ENCODE measurements around the gene DENND1A.
"Not testable (repeated sequence)": the region's sequence is repeated elsewhere in the genome, so short reads cannot be mapped to it uniquely, and the experiment has no call there.

Gene DENND1A

DNA sequence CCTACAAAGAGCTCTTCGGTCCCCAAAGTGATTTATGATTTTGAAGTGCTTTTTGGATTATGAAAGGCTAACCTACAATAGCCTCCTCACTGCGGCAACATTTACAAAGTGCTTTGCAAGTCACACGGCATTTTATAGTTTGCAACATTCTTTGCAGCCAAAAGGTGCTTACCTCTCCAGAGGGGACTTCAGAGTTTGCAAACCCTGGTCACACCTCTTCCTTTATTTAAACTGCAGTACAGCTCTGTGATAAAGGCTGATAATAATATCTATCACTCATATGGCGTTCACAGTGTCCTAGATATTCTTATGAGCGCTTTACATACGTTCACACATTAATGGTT lies 594.0 kb downstream of the DENND1A start:
- in situ Hi-C loops (cut with MboI; ENCODE audit: low sequenced_read_pairs) = no loop called here

DNA sequence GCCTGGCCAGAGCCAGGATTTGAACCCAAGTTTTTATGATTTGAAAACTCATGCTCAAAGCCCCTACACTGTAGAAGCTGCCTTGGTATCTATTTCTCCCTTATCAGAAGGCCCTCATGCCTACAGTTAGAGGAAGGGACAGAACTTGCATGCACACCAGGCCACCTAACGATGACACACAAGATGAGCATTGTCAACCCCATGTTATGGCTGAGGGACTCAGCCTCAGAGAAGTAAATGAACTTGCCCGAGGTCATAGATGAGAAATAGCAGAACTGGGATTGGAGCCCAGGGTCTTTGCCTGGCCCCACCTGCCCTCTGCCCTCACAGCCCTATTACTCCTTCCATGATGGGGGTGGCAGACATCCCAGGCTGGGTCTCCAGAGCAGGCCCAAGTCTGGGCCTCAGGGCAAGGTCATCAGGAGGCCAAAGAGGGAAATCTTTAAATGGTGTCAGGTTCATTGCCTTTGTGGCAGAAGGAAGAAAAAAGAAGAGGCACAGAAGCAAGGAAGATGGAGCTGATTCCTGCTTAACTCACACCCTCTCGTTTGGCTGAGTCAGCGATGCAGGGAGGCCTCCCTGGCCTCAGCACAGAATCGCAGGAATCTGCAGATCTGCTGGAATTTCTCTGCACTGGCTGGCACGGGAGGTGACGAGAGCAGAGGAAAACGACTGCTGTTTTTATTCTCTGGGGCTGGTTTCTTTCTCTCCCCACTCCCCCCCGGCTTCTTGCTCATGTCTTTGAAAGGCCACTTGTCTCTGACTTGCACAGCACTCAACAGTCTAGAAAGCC lies 594.5 kb downstream of the DENND1A start:
- in situ Hi-C loops (cut with MboI; ENCODE audit: low sequenced_read_pairs) = no loop called here

DNA sequence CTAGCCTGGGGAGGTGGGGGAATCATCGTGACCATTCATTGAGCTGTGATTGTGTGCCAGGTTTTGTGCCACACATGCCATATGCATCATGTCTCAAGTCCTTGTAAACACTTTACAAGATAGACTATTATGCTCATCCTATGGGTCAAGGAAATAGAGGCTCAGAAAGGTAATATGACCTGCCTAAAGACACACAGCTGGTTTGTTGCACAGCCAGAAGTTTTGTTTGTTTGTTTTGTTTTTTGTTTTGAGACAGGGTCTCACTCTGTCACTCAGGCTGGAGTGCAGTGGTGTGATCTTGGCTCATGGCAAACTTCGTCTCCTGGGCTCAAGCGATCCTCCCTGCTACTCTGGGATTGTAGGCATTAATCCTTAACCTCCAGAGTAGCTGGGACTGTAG lies 595.3 kb downstream of the DENND1A start:
- in situ Hi-C loops (cut with MboI; ENCODE audit: low sequenced_read_pairs) = no loop called here

- in situ Hi-C loops (cut with MboI; ENCODE audit: low sequenced_read_pairs) = not testable (repeated sequence)
These were observed 596.8 kb downstream of the DENND1A start for GRCh38 chr9:123333058-123333669.

DNA sequence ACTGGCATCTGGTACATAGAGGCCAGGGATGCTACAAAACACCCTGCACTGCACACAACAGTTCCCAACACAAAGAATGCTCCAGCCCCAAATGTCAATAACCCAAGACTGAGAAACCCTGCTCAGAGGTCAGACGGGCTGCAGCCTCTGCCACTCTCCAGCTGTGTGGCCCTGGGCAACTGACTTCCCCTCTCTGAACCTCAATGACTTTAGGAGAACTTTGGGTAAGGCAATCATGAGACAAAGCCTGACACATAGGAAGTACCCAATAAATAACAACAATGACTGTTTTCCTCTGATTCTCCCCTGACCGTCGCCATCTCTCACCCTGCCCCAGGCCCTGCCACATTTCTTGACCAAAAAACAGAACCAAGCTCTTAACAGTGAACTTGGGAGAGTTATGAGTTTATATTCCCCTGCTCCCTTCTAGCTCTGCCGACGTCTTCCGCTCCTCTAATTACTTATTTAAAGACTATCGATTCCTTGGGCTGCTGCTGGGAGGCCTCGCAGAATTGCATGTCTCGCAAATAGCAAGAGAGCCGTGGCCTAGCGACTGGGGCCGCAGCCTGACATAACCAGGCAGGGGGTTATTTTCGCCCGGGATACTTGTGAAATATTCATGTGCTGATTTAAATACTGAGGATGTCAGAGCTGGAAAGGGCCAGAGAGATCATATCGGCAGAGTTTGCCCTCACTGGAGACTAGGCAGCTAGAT lies 598.4 kb downstream of the DENND1A start:
- in situ Hi-C loops (cut with MboI; ENCODE audit: low sequenced_read_pairs) = no loop called here
